ENCODE measurements around the gene RNF166.

The RNF166 gene

GRCh38 chr16:88691129-88691813, 14.9 kb downstream of the RNF166 start:
- FAIRE-seq = no peak

GRCh38 chr16:88690341-88691128, 15.7 kb downstream of the RNF166 start:
- FAIRE-seq = no peak

- no peak for FAIRE-seq
These were observed 18.0 kb downstream of the RNF166 start for GRCh38 chr16:88688013-88688778.

- no peak for FAIRE-seq
These were observed 18.6 kb downstream of the RNF166 start for GRCh38 chr16:88687676-88688012.

- FAIRE-seq = no peak
These were observed 19.0 kb downstream of the RNF166 start for GRCh38 chr16:88687254-88687576.

GRCh38 chr16:88686439-88687253, 19.6 kb downstream of the RNF166 start, which contains the start of gene SNAI3:
SNAI3 (minus strand) TSS chr16:88686507; CDS start chr16:88686406, 101 bp downstream.
- FAIRE-seq = no peak

GRCh38 chr16:88686062-88686438, 20.2 kb downstream of the RNF166 start:
- FAIRE-seq = no peak

GRCh38 chr16:88685156-88686061, 20.8 kb downstream of the RNF166 start:
- FAIRE-seq = no peak

- no peak for FAIRE-seq
These were observed 21.5 kb downstream of the RNF166 start for GRCh38 chr16:88684569-88685155.

GRCh38 chr16:88681709-88682451, 24.3 kb downstream of the RNF166 start:
- no peak for FAIRE-seq

GRCh38 chr16:88681084-88681680, 25.0 kb downstream of the RNF166 start:
- FAIRE-seq = no peak

GRCh38 chr16:88680554-88681083, 25.6 kb downstream of the RNF166 start:
- no peak for FAIRE-seq

- no peak for FAIRE-seq
These were observed 27.8 kb downstream of the RNF166 start for GRCh38 chr16:88678224-88678979.

GRCh38 chr16:88677721-88678120, 28.5 kb downstream of the RNF166 start:
- FAIRE-seq = no peak

GRCh38 chr16:88676502-88677242, 29.5 kb downstream of the RNF166 start:
- no peak for FAIRE-seq

GRCh38 chr16:88673716-88674379, 32.4 kb downstream of the RNF166 start:
- FAIRE-seq = no peak

- no peak for FAIRE-seq
These were observed 33.4 kb downstream of the RNF166 start for GRCh38 chr16:88672776-88673175.

- no peak for FAIRE-seq
These were observed 34.4 kb downstream of the RNF166 start for GRCh38 chr16:88671806-88672205.

All from endometrium (tissue), 2 donors.